ENCODE measurements around the gene NR2F6.

The NR2F6 gene

GRCh38 chr19:17263712-17264640 is 18.3 kb upstream of the NR2F6 start:
- DNase-seq (ENCODE audit: low spot score) = no peak

DNA sequence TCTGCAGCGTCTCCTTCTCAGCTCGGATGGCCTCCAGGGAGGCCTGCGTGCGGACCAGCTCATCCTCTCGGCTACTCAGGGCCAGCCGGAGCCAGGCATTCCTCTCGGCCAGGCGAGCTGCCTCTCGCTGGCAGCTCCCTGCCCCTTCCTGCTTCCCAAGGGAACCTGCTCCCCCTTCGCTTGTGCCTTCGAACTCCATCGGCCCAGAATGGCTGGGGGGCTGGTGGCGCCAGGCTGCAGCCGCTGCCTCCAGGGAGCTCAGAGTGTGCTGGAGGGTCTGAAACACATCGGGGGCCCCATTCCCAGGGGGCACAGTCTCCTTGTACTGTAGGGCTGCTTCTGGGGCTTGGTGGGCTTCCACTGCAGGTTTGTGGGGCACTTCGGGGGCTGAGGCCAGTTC is 16.8 kb upstream of the NR2F6 start:
- DNase-seq (ENCODE audit: low spot score) = no peak

- DNase-seq (ENCODE audit: low spot score) = peak; percentile 92
These were observed 15.2 kb upstream of the NR2F6 start for GRCh38 chr19:17260842-17261325.

DNA sequence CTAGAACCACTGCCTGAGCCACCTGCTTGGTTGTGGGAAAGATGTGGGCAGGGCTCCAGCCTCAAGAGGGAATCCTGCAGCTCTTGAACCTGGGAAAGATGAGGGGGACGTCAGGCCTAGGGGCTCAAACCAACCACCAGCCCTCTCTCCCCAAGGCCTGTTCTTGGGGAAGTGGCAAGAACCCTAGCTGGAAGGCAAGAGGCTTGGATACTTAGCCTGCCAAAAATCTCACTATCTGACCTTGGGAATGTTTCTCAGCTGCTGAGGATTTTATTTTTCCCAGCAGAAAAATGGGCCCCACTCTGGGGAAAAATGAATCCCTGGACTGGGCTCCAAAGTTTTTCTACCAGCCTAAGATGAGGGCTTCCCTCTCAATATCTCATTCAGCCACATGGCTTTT is 14.2 kb upstream of the NR2F6 start:
- no peak for DNase-seq (ENCODE audit: low spot score)

GRCh38 chr19:17259118-17259780 is 13.5 kb upstream of the NR2F6 start:
- no peak for DNase-seq (ENCODE audit: low spot score)

DNA sequence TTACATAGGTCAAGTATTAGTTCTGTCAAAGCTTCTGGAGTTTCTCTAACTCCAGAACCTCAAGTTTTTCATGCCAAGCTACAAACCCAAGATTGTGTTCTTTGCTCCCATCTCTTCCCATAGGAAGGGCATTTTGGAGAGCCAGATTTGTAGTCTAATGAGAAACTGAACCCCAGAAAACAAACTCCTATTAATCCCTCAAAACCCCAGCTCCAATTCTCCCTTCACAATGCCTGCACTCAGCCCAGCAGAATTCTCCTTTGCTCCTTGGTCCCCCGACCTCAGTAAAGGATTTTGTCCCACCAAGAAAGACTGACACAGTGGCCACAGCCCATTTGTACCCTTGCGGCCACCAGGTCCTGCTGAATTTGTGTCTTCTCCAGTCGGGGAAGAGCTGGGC is 10.4 kb upstream of the NR2F6 start:
- no peak for DNase-seq (ENCODE audit: low spot score)

DNA sequence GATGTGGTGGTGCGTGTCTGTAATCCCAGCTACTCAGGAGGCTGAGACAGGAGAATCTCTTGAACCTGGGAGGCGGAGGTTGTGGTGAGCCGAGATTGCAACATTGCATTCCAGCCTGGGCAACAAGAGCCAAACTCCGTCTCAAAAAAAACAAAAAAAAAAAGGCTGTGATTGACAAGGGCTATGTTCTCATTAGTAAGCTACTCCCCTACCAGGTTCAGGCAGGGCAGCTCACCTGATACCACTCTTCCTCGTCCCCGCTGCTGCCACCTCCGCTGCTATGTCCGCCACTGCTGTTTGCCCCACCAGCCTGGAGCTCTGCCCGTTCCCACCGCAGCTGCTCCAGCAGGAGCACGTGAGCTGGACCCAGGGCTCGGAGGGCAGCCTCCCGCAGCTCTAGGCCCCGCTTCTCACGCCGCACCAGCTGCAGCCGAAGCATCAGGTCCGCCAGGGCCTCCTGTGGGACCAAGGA is 9.5 kb upstream of the NR2F6 start:
- no peak for DNase-seq (ENCODE audit: low spot score)

DNA sequence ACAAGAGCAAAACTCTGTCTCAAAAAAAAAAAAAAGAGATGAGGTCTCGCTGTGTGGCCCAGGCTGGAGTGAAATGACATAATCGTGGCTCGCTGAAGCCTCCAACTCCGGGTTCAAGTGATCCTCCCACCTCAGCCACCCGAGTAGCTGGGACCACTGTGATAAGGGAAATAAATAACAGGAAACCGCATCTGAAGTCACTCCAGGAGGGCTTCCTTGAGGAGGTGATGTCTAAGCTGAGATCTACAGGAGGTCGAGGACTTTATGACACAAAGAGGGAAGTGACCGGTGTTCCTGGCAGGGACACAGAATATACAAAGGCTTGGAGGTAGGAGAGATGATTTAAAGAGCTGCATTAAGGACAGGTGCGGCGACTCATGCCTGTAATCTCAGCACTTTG is 8.9 kb upstream of the NR2F6 start:
- DNase-seq (ENCODE audit: low spot score) = no peak

DNA sequence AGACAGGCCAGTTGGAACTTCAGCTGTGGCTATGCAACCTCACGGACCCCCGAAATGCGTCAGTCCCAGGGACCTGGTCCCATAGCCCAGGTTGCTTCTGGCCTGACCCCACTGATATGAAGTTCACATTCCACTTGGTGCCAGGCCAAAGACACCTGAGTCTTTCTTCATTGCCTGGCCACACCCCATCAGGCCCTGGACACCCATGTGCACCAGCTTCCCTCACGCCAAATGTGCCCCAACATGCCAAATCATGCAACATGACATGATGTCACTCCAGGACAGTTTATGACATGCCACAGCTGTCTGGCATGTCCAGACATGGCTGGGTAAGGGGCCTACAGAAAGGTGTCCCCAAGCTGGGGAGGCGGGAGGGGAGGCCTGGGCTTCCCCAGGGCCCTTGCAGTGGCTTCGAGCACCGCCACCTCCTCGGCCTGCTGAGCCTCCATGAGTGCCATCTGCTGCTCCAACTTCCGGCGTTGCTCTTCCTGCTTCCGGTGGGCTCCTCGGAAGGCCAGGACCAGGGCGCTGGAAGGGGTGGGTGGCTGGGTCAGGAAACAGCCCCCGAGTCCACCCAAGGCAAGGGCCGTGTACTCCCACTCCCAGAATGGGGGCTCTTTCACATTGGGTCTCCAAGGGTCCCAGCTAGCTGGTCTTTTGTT is 4.3 kb upstream of the NR2F6 start:
- no peak for DNase-seq (ENCODE audit: low spot score)

DNA sequence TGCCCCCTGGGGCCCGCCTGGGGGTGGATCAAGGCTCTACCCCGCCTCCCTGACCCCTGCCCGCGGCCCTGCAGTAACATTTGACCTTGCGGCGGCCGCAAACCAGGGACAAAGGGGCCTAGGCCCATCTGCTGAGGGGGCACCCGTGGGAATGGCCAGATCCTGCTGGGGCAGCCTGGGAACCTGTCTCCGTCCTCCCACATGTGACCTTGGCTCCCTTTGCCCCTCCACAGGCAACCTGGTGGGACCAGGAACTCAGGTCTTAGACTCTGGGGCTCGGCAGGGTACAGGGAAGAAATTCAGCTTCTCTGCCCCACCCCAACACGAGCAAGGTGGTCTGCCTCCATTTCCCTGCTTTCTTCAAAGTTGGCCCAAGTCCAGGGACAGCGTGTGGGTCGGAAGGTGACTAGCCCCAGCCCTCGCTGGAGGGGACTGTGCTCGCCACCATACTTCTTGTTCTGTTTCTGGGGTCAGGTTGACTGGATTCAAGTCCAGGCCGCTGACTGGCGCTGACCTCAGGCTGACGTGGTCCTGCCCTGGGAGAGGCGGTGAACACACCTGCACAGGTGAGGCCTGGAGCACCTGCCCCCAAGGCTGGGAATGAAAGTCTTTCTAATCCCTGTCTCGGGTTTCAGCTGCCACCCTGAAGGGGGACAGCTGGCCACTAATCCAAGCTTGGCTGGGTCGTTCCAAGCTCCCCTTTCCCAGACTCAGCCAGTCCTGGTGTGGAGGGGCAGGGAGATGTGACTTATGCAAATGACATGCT is 2.5 kb upstream of the NR2F6 start:
- DNase-seq (ENCODE audit: low spot score) = no peak

DNA sequence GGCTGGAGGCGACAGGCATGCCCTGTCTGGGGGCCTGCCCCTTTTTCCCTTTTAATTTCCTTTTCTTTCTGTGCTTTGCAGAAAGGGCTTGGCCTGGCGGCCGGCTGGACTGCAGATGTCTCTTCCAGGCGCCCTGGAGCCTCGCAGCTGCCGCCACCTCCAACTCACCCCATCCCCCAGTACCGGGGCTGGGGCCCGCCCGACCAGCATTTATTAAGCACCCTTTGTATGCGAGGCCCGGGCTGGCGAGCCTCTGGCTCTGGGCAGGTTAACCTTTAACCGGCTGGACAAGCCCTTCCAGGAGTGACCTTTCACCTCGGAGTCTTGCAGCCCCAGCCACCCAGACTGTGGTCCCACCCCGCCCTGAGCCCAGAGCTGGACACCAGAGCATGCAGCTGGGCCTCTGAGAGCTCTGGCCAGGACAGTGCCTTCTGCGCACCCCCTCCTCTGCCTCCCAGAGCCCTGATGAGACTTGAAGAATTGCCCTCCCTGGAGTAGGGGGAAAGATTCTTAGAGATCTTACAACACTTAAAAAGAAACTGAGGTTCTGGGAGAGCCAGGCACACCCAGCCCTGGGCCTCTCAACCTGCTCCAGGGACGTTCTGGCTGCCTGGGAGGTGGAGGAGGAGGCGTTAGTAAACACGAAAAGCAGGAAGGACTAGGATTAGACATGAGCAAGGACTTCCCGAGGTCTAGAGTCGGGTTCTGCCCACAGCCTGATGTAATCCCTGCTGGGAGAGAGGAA is 1.1 kb upstream of the NR2F6 start:
- no peak for DNase-seq (ENCODE audit: low spot score)

DNA sequence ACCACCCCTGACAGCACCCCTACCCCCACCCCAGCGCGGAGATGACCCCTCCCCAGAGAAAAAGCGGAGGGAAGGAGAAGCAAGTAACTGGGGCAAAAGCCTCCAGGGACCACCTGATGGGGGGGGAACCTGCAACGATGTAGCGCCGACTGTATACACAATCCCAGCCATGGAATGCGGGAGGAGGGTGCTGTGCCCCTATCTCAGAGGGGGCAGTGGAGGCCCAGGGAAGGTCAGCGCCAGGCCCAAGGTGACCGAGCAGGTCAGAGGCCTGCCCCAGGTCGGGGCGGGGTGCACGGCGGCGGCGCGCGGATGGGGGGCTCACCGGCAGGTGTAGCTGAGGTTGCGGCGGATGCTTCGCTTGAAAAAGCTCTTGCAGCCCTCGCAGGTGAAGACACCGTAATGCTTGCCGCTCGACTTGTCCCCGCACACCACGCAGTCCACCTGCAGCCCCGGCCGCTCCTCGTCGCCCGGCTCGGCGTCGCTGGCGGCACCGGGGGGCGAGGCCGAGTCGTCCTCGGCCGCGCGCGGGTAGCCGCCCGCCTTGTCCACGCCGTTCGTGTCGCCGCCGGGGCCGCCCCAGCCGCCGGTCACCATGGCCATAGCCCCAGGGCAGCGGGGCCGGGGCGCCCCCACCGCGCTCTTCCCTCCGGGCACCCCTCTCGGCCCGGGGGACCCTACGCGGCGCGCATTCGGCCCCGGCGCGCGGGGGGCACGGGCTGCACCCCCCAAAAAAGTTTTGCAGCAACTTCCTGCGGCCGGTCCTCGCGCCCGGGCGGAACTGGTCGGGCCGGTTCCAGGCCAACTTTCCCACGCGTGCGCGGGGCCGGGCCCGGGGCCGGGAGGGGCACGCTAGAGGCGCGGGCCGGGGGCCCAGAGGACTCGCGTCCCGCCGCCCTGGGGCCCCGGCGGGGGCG is 843 bp downstream of the NR2F6 start:
- no peak for DNase-seq (ENCODE audit: low spot score)

DNA sequence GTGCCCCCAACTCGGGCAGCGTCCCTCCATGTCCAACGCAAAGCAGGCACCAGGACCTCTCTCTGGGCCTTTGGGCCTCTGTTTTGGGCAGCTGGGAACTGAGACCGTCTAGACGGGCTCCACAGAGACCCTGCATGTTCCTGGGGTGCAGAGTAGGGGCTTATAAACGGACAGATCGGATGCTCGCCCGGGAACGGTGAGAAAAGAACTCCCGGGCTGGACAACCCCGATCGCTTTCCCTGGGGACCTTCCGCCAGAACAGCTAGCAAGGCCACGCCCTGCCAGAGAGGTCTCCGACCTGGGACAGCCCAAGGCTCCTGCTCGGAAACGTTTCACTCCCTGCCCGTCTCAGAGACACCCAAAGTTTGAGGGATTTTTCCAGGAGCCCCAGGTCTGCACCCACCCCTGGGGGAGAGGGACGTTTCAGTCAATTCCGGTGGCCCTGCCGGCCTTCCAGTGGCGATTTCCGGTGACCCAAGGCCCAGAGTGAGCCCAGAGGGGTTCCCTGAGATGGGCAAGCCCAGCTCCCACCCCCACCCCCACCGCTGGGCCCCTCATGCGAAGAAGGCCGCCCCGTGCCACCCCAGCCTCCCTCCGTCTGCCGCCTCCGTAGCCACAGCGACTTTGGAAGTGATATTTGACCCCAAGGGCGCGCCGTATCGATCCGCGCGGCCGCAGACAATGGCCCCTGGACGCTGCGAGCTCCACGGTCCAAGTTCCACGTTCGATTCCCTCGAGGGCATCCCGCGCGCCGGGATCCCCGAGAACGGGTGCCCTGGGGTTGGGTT is 1.7 kb downstream of the NR2F6 start:
- DNase-seq (ENCODE audit: low spot score) = no peak

- no peak for DNase-seq (ENCODE audit: low spot score)
These were observed 2.4 kb downstream of the NR2F6 start for GRCh38 chr19:17243211-17243829.

DNA sequence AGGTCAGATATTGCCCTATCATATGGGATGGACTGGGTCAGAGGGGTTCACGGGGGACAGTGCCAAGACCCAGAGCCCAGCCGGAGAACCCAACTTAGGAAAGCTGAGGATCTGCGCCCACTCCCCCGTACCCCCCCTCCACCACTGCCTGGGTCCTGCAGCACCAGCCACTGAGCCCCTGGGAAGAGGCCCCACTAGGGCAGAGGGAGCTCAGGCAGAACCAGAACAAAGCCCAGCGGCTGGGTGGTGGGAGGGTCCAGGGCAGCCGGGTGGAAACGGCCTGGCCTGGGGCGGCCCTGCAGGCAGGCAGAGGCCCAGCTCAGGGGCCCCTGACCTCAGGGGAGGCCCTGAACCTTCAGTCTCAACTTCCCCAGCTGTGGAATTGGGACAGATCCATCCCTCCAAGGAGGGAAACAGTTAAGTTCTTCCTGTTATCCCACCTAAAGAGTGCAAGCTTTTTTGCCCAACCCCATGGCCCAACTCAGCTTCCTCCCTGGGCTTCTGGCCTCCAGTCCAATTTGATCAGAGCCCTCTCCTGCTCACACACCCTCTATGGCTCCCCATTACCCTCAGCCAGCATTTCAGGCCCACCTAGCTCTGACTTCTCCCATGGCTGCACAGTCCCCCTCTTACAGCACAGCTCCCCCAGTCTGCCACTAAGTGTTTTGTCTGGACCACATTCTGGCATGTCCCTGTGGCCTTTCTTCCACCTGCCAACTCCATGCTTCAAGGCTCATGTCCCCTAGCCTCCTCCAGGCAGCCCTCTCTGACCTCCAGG is 3.1 kb downstream of the NR2F6 start:
- no peak for DNase-seq (ENCODE audit: low spot score)

DNA sequence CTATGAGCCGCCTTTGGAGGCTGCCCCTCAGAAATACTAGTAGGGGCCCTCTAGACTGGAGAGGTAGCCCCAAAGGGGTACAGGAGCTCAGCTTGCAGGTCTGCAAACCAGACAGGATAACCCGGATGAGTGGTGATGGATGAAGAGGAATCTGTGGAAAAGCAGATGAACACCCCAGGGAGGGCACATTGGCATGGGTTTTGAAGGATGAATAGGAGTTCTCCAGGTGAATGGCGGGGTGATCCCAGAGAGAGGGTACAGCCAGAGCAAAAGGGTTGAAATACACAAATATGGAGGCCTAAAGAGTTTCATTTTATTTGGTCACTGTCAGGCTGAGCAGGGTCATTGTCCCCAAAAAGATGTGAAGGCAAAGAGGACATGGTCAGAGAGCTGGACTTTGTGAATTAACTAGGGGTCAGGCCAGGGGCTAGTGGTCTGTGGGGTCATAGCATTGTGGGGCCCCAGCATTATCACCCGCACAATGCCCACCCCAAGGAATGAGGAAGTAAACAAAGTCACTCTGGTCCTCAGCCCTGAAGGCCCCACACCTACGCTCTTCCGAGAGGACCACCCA is 4.8 kb downstream of the NR2F6 start:
- no peak for DNase-seq (ENCODE audit: low spot score)

DNA sequence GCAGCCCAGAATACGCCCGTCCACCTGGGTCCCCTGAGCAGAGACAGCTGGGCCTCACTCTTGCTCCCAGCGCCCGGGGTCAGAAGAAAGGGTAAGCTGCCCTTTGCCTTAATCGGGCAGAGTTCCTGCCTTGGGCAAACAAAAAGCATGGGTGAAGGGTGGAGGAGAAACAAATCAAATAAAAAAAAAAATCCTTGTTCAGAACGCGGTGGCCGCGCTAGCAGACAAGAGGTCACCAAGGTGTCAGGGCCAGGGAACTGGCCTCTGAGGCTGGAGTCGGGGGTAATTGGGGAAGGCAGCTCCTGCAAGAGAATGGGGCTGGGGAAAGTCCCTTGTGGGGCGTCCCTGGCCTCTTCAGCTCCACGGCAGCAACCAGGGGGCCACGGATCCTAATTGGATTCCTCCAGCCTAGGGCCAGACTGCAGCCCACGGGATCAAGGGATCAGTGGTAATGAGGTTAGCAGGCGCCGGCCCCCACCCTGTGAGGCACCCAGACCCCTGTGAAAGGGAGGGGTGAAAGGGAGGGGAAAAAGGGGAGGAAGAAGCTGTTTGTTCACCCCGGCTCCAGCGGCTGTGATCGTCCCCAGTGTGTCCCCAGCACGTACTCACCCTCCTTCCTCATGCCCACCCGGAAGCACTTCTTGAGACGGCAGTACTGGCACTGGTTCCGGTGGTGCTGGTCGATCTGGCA is 5.5 kb downstream of the NR2F6 start:
- DNase-seq (ENCODE audit: low spot score) = no peak
